ENCODE data around the gene DYNC2LI1.

DYNC2LI1 gene

GRCh38 chr2:43855292-43855691, 81.5 kb downstream of the DYNC2LI1 start:
- H3K27ac ChIP-seq, result no peak overlapping the region
- no peak for TF ChIP-seq CTCF (IDR thresholded peaks at IDR 0.05)
- TF ChIP-seq ZFX (IDR thresholded peaks at IDR 0.05; ENCODE audit: borderline replicate concordance), result no peak

Data from 22Rv1 (cell line).